ENCODE data around the gene JAZF1. TPM values are rescaled to one million over a fixed set of nuclear protein-coding genes. Genes with fewer than 3 reads are reported as not detected.

Gene JAZF1
- total and polyA plus RNA-seq, 2 of the 4 experiments (the other 2 are of a cell fraction), result 8.4 to 10.5 TPM

DNA sequence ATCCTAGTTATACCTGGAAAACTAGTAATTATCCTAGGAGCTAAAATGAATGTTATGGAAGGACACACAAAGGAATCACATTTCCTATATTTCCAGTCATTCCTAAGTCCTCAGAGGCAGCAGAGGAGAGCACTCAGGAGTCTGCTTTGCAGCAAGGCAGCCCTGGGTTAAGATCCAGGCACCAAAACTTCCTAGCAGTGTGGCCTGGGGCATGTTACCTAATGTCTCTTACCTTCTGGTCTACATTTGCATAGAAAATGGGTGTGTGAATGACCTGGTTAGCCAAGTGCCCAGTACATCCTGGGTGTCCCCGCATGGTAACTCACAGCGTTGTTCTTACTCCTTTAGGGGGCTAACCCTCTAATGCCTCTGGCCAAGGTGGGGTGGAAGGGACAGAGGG lies 304.8 kb downstream of the JAZF1 start:
- ATAC-seq (ENCODE audit: low read depth), result no peak
- dilution Hi-C loops (cut with HindIII; ENCODE audit: low sequenced_read_pairs, unreplicated experiment), result no loop called here

More for the DNA sequence above, 304.8 kb downstream of the JAZF1 start:
- ChIA-PET POLR2A (ENCODE audit: unreplicated experiment) (no interaction called here), CTCF (no interaction called here)
- no peaks in the 10 kb centered on the region for H3K27me3 ChIP-seq (ENCODE audit: control insufficient read depth, insufficient read depth, low read length)
- H4K5ac ChIP-seq (ENCODE audit: low read depth, low read length), result no peak overlapping the region
- H3K4me1 ChIP-seq (ENCODE audit: control insufficient read depth, insufficient read depth, low read length), result 0 out of 2 replicates have a peak, but pooled peaks cover 2% of the 10 kb centered on the region
- no peak overlapping the region for H3K27ac ChIP-seq (ENCODE audit: insufficient read depth, low read length)
- H3K4me2 ChIP-seq (ENCODE audit: low read depth, low read length), result no peak overlapping the region
- no peak overlapping the region for H2BK20ac ChIP-seq (ENCODE audit: low read depth, low read length)
- WGBS, 2 experiments (ENCODE audit: extremely low coverage in 2 of 2, insufficient read length in 1 of 2), result no CpG with 5 or more reads among the region's 2 CpGs
- no peak overlapping the region for H3K4ac ChIP-seq (ENCODE audit: low read depth, low read length)
- 0 out of 2 replicates have a peak, but pooled peaks cover 9% of the 10 kb centered on the region for H4K20me1 ChIP-seq (ENCODE audit: insufficient read depth, low read length)
- H3K79me1 ChIP-seq (ENCODE audit: low read depth in 1 of 2, low read length in 2 of 2), result peaks cover 0 to 9% of the 10 kb centered on the region in 2 experiments; a peak in 2 of 4 replicates
- no peak overlapping the region for H3K23ac ChIP-seq (ENCODE audit: low read depth, low read length)
- no peak overlapping the region for H3K14ac ChIP-seq (replicated peaks; ENCODE audit: low read depth, low read length)
- no peak overlapping the region for H2BK5ac ChIP-seq (ENCODE audit: low read depth, low read length, poor library complexity, severe bottlenecking)
- H2AFZ ChIP-seq (replicated peaks; ENCODE audit: low read length, poor library complexity), result no peak overlapping the region
- intact Hi-C loops (cut with micrococcal nuclease), result no loop called here
- H3K9ac ChIP-seq (ENCODE audit: low read depth, low read length), result no peak overlapping the region
- no peak for DNase-seq
- in situ Hi-C loops (cut with MboI; ENCODE audit: low sequenced_read_pairs), result no loop called here
- no peak overlapping the region for H4K8ac ChIP-seq (ENCODE audit: low read depth in 2 of 2, low read length in 2 of 2)
- H2AK9ac ChIP-seq (replicated peaks; ENCODE audit: low read depth, low read length, poor library complexity), result no peak overlapping the region
- peaks cover 3% of the 10 kb centered on the region; the same call in 1 of the 2 replicates for H3K9me1 ChIP-seq (ENCODE audit: insufficient read depth, low read length)
- no peak for TF ChIP-seq NFE2L2 (IDR thresholded peaks at IDR 0.05; ENCODE audit: low read depth, low read length)
- H3K56ac ChIP-seq (ENCODE audit: extremely low read depth, insufficient read depth, low read length), result no peak overlapping the region
- no peak overlapping the region for H2AK5ac ChIP-seq (ENCODE audit: low read depth, low read length)
- H4K91ac ChIP-seq (ENCODE audit: insufficient read depth, low read depth, low read length), result no peak overlapping the region
- H3K18ac ChIP-seq (ENCODE audit: low read depth, low read length), result no peak overlapping the region
- no peak overlapping the region for H3K4me3 ChIP-seq (ENCODE audit: insufficient read depth, low read depth, low read length)
- H2BK15ac ChIP-seq (ENCODE audit: low read depth, low read length), result no peak overlapping the region
- H3K9me3 ChIP-seq (ENCODE audit: control insufficient read depth, insufficient read depth, low read length), result no peaks in the 10 kb centered on the region
- H3K36me3 ChIP-seq (ENCODE audit: control insufficient read depth, insufficient read depth, low read length), result no peaks in the 10 kb centered on the region
- no peak overlapping the region for H2BK120ac ChIP-seq (ENCODE audit: low read depth, low read length)
- no TSS peak for BruUV-seq (replicated peaks)

Measured in IMR-90 (cell line).